Liver (tissue), 9 donors: Measurements from ENCODE around the gene BEX3. TPM values are rescaled to one million over a fixed set of nuclear protein-coding genes. Genes with fewer than 3 reads are reported as not detected.

Source experiments
- DNase-seq: peaks from one replicate; pipeline ENCODE4 v3.0.0-alpha.2; 2017; ENCODE audit warnings: low spot score
- H3K27ac ChIP-seq, 2 donors: one replicate each; pipeline ENCODE4 v1.7.0; 2013; ENCODE audit warnings: inconsistent platforms in 2 of 2, low read length in 2 of 2, control low read depth in 1 of 2, low read depth in 1 of 2, mild to moderate bottlenecking in 1 of 2
- H3K27me3 ChIP-seq, 4 donors: one replicate each; pipeline versions ENCODE4 v1.6.1 to v1.7.0; 2013; ENCODE audit warnings: low read length in 3 of 4, inconsistent platforms in 1 of 4, mild to moderate bottlenecking in 1 of 4, moderate library complexity in 1 of 4; ENCODE audit not compliant: control insufficient read depth in 4 of 4, insufficient read depth in 4 of 4
- H3K36me3 ChIP-seq, 4 donors: one replicate each; pipeline versions ENCODE4 v1.6.1 to v1.7.0; 2013; ENCODE audit warnings: low read length in 3 of 4, mild to moderate bottlenecking in 3 of 4, low read depth in 1 of 4, moderate library complexity in 1 of 4; ENCODE audit not compliant: control insufficient read depth in 4 of 4, insufficient read depth in 3 of 4
- H3K4me1 ChIP-seq, 4 donors: one replicate each; pipeline versions ENCODE4 v1.6.1 to v1.7.0; 2013; ENCODE audit warnings: low read length in 3 of 4, mild to moderate bottlenecking in 3 of 4, moderate library complexity in 1 of 4; ENCODE audit not compliant: control insufficient read depth in 4 of 4, insufficient read depth in 4 of 4
- H3K4me3 ChIP-seq, 3 donors: one replicate each; pipeline versions ENCODE4 v1.6.1 to v1.7.0; 2013; ENCODE audit warnings: low read length in 3 of 3, control low read depth in 1 of 3, low read depth in 1 of 3, mild to moderate bottlenecking in 1 of 3
- H3K9ac ChIP-seq, 2 donors: one replicate each; pipeline ENCODE4 v1.7.0; 2013; ENCODE audit warnings: low read length in 2 of 2, mild to moderate bottlenecking in 2 of 2, moderate library complexity in 2 of 2, control low read depth in 1 of 2, low read depth in 1 of 2
- H3K9me3 ChIP-seq, 4 donors: one replicate each; pipeline versions ENCODE4 v1.6.1 to v1.7.0; 2013; ENCODE audit warnings: low read length in 3 of 4; ENCODE audit not compliant: control insufficient read depth in 4 of 4
- ATF3 ChIP-seq: IDR thresholded peaks from 2 replicates; pipeline ENCODE4 v1.6.1; 2016; ENCODE audit warnings: antibody characterized with exemption
- CTCF ChIP-seq: fragments of 150-350 bp; IDR thresholded peaks from 2 replicates; pipeline ENCODE4 v1.5.1; 2017; ENCODE audit warnings: improper control_type of control experiment, low read depth, low read length; ENCODE audit not compliant: missing input control
- EGR1 ChIP-seq, 2 donors: IDR thresholded peaks; 2 replicates each; pipeline ENCODE4 v1.6.1; 2016 to 2018; ENCODE audit warnings: antibody characterized with exemption in 2 of 2, low read depth in 2 of 2
- FOXA1 ChIP-seq: IDR thresholded peaks from 2 replicates; pipeline ENCODE4 v1.6.1; 2016; ENCODE audit warnings: antibody characterized with exemption
- FOXA2 ChIP-seq: IDR thresholded peaks from 2 replicates; pipeline ENCODE4 v1.6.1; 2016; ENCODE audit warnings: antibody characterized with exemption
- GABPA ChIP-seq, 2 donors: IDR thresholded peaks in 1 of 2; conservative IDR thresholded peaks in 1 of 2; 2 replicates each; pipeline ENCODE4 v1.6.1; 2016; ENCODE audit warnings: antibody characterized with exemption in 2 of 2, mild to moderate bottlenecking in 1 of 2, moderate library complexity in 1 of 2
- HNF4A ChIP-seq, 2 donors: conservative IDR thresholded peaks; 2 replicates each; pipeline ENCODE4 v1.6.1; 2016; ENCODE audit warnings: antibody characterized with exemption in 2 of 2, mild to moderate bottlenecking in 2 of 2
- HNF4G ChIP-seq: IDR thresholded peaks from 2 replicates; pipeline ENCODE4 v1.6.1; 2016; ENCODE audit warnings: antibody characterized with exemption
- JUND ChIP-seq, 2 donors: IDR thresholded peaks; 2 replicates each; pipeline ENCODE4 v1.6.1; 2016; ENCODE audit warnings: antibody characterized with exemption in 2 of 2
- MAX ChIP-seq: IDR thresholded peaks from 2 replicates; pipeline ENCODE4 v1.6.1; 2016; ENCODE audit warnings: antibody characterized with exemption
- NR2F2 ChIP-seq: IDR thresholded peaks from 2 replicates; pipeline ENCODE4 v1.6.1; 2016; ENCODE audit warnings: antibody characterized with exemption
- RAD21 ChIP-seq, 2 donors: IDR thresholded peaks; 2 replicates each; pipeline ENCODE4 v1.6.1; 2016; ENCODE audit warnings: antibody characterized with exemption in 2 of 2, mild to moderate bottlenecking in 2 of 2
- REST ChIP-seq: IDR thresholded peaks from 2 replicates; pipeline ENCODE4 v1.6.1; 2016; ENCODE audit warnings: antibody characterized with exemption, mild to moderate bottlenecking
- RXRA ChIP-seq, 2 donors: IDR thresholded peaks; 2 replicates each; pipeline ENCODE4 v1.6.1; 2017 to 2018; ENCODE audit warnings: antibody characterized with exemption in 2 of 2, mild to moderate bottlenecking in 1 of 2
- SP1 ChIP-seq: IDR thresholded peaks from 2 replicates; pipeline ENCODE4 v1.6.1; 2018; ENCODE audit warnings: antibody characterized with exemption, mild to moderate bottlenecking
- TAF1 ChIP-seq: conservative IDR thresholded peaks from 2 replicates; pipeline ENCODE4 v1.6.1; 2016; ENCODE audit warnings: antibody characterized with exemption, mild to moderate bottlenecking
- YY1 ChIP-seq: IDR thresholded peaks from 2 replicates; pipeline ENCODE4 v1.6.1; 2016; ENCODE audit warnings: antibody characterized with exemption, mild to moderate bottlenecking
- ZBTB33 ChIP-seq: IDR thresholded peaks from 2 replicates; pipeline ENCODE4 v1.6.1; 2016; ENCODE audit warnings: antibody characterized with exemption
- WGBS: extraction: QIAGEN DNeasy Blood & Tissue Kit; methylation state at CpG from one replicate; pipeline ENCODE4 v1.1.7; 2013; 5-methylcytosine and 5-hydroxymethylcytosine counted together
- polyA plus RNA-seq, 2 donors: library from polyadenylated mRNA; stranded (reverse) in 1 of 2; unstranded in 1 of 2; fragments of 200-250 nt in 1 of 2; fragments of >200 nt in 1 of 2; fragmentation: Nextera tagmentation in 1 of 2; extraction: Ambion mirVana in 1 of 2; gene quantifications; one replicate each; pipeline versions ENCODE4 v1.2.1 to v1.2.3, GENCODE V29; 2013 to 2015
- total RNA-seq, 2 donors: library from RNA; depleted of rRNA; stranded (reverse); fragments of >200 nt; gene quantifications; one replicate each; pipeline ENCODE4 v1.2.3, GENCODE V29; 2014
- donor health status: healthy.
- donor health status: healthy.
- donor health status: healthy.
- donor health status: healthy.
- donor health status: healthy.

The BEX3 gene
- total and polyA plus RNA-seq, 4 donors: 21.9 to 77.4 (median 57.3) TPM

- H3K4me3 ChIP-seq: no peak overlapping the region
Measured at GRCh38 chrX:103418811-103419340, 42.5 kb downstream of the BEX3 start.

More at GRCh38 chrX:103418811-103419340, 42.5 kb downstream of the BEX3 start:
- no peaks in the 10 kb centered on the region for H3K27me3 ChIP-seq
- H3K36me3 ChIP-seq: no peaks in the 10 kb centered on the region
- H3K27ac ChIP-seq: no peak overlapping the region
- H3K4me1 ChIP-seq: no peaks in the 10 kb centered on the region
- 97% methylated on average over 1 of the region's 1 CpG for WGBS
- H3K9ac ChIP-seq: no peak overlapping the region
- TF ChIP-seq RAD21 (IDR thresholded peaks at IDR 0.05) (no peak), JUND (IDR thresholded peaks at IDR 0.05) (no peak), CTCF (no peak), HNF4A (conservative IDR thresholded peaks at IDR 0.05) (no peak), FOXA1 (no peak), ATF3 (no peak), REST (no peak), YY1 (no peak), ZBTB33 (no peak), TAF1 (no peak), NR2F2 (no peak), RXRA (IDR thresholded peaks at IDR 0.05) (no peak), EGR1 (IDR thresholded peaks at IDR 0.05; ENCODE audit: low read depth in 2 of 2) (no peak), MAX (no peak), HNF4G (no peak), SP1 (no peak), FOXA2 (no peak), GABPA (IDR thresholded peaks at IDR 0.05 in 1 of 2, conservative IDR thresholded peaks at IDR 0.05 in 1 of 2) (no peak)
- H3K9me3 ChIP-seq: no peaks in the 10 kb centered on the region
- no peak for DNase-seq
